Astrocyte (in vitro differentiated cells and primary cell): ENCODE data around the gene NAALADL1.

Experiments
- CTCF ChIP-seq: IDR thresholded peaks from 2 replicates; pipeline ENCODE4 v1.5.1; 2011; ENCODE audit warnings: low read depth, mild to moderate bottlenecking, inconsistent platforms, low read length, moderate library complexity; ENCODE audit not compliant: insufficient read depth
- EZH2 ChIP-seq: IDR thresholded peaks from 2 replicates; pipeline ENCODE4 v1.6.1; 2012; ENCODE audit warnings: mild to moderate bottlenecking, low read length, inconsistent platforms; ENCODE audit not compliant: insufficient read depth

- TF ChIP-seq CTCF = no peak
- no peak for TF ChIP-seq EZH2
Measured at GRCh38 chr11:65100674-65101350, 42.5 kb upstream of the NAALADL1 start.
